ENCODE measurements around the gene TRIM65.

The TRIM65 gene

GRCh38 chr17:75925912-75926311 is 29.2 kb upstream of the TRIM65 start:
- Histone ChIP-seq H3K4me3 (ENCODE audit: low read depth, low read length, poor library complexity, severe bottlenecking) (no peak overlapping the region), H3F3A (ENCODE audit: insufficient read depth, low read length) (no peaks in the 10 kb centered on the region; the same call in 1 of the 2 replicates), H3K79me2 (ENCODE audit: insufficient read depth, low read length) (no peaks in the 10 kb centered on the region), H4K20me1 (ENCODE audit: insufficient read depth, low read length) (no peaks in the 10 kb centered on the region), H3K9ac (ENCODE audit: low read length) (no peak overlapping the region), H3K4me2 (ENCODE audit: low read length) (no peak overlapping the region), H3K27ac (ENCODE audit: low read depth, low read length, poor library complexity, severe bottlenecking) (no peak overlapping the region), H2AFZ (ENCODE audit: low read length) (no peak overlapping the region), H3K27me3 (ENCODE audit: insufficient read depth, low read length) (no peaks in the 10 kb centered on the region), H3K9me2 (ENCODE audit: low read depth, low read length) (no peaks in the 10 kb centered on the region), H3K4me1 (ENCODE audit: insufficient read depth, low read length, severe bottlenecking) (no peaks in the 10 kb centered on the region), H3K36me3 (ENCODE audit: insufficient read depth, low read length) (peaks cover 42% of the 10 kb centered on the region; the same call in 1 of the 2 replicates), H3K9me3 (ENCODE audit: low read length) (no peaks in the 10 kb centered on the region)
- no peak for TF ChIP-seq CTCF (IDR thresholded peaks at IDR 0.05; ENCODE audit: low read length)
- TF ChIP-seq EZH2 (IDR thresholded peaks at IDR 0.05; ENCODE audit: borderline replicate concordance, low read length): no peak

GRCh38 chr17:75925103-75925502 is 28.4 kb upstream of the TRIM65 start:
- H3K9ac ChIP-seq (ENCODE audit: low read length): no peak overlapping the region
- H4K20me1 ChIP-seq (ENCODE audit: insufficient read depth, low read length): no peaks in the 10 kb centered on the region
- no peaks in the 10 kb centered on the region for H3K4me1 ChIP-seq (ENCODE audit: insufficient read depth, low read length, severe bottlenecking)
- no peak overlapping the region for H3K4me2 ChIP-seq (ENCODE audit: low read length)
- TF ChIP-seq EZH2 (IDR thresholded peaks at IDR 0.05; ENCODE audit: borderline replicate concordance, low read length) (no peak), CTCF (IDR thresholded peaks at IDR 0.05; ENCODE audit: low read length) (no peak)
- H3F3A ChIP-seq (ENCODE audit: insufficient read depth, low read length): no peaks in the 10 kb centered on the region; the same call in 1 of the 2 replicates
- no peaks in the 10 kb centered on the region for H3K9me2 ChIP-seq (ENCODE audit: low read depth, low read length)
- no peak overlapping the region for H2AFZ ChIP-seq (ENCODE audit: low read length)
- H3K36me3 ChIP-seq (ENCODE audit: insufficient read depth, low read length): peaks cover 42% of the 10 kb centered on the region; the same call in 1 of the 2 replicates
- H3K4me3 ChIP-seq (ENCODE audit: low read depth, low read length, poor library complexity, severe bottlenecking): no peak overlapping the region
- H3K79me2 ChIP-seq (ENCODE audit: insufficient read depth, low read length): no peaks in the 10 kb centered on the region
- no peaks in the 10 kb centered on the region for H3K27me3 ChIP-seq (ENCODE audit: insufficient read depth, low read length)
- H3K27ac ChIP-seq (ENCODE audit: low read depth, low read length, poor library complexity, severe bottlenecking): no peak overlapping the region
- H3K9me3 ChIP-seq (ENCODE audit: low read length): no peaks in the 10 kb centered on the region

DNA sequence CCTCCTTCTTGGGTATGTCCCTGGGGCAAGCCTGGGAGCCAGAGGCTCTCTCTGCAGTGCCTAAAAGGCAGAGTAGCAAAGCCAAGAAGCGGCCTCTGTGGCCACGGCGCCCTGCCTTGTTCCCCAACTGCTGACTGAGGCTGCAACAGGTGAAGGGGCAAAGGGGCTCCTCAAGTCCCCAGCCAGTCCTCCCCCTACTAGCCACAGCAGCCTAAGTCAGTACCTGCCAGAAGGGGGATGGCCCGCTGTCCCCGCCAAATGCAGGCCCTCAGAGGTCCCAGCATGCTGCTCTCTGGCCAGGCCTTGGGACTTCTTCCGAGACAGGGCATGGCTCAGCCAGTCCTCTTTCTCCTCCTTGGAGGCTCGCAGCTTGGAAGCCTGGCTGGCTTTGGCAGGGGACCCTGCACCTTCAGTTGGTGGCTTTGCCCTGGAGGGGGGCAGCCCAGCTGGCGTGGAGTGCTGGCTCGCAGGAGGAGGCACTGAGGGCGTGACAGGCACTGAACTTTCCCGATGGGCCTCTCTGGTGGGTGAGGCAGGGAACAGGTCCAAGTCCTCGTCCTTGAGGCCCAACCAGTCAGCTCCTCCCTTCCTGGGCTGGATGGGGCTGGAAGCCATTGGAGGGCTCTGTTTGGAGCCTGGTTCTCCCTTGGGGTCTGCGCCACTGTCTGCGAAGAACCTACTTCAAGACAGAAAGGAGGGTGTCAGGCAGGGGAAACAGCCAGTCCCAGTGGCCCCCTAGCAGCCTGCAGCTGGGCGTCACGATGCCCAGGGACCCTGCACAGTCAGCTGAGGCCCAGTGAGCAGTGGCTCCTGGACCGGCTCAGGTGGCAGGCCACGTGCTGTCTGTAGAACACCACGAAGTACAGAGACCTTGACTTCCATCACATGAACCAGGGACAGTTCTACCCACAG is 26.5 kb upstream of the TRIM65 start:
- no peak overlapping the region for H2AFZ ChIP-seq (ENCODE audit: low read length)
- no peaks in the 10 kb centered on the region for H3F3A ChIP-seq (ENCODE audit: insufficient read depth, low read length)
- no peak overlapping the region for H3K4me2 ChIP-seq (ENCODE audit: low read length)
- H3K9ac ChIP-seq (ENCODE audit: low read length): no peak overlapping the region
- no peaks in the 10 kb centered on the region for H3K4me1 ChIP-seq (ENCODE audit: insufficient read depth, low read length, severe bottlenecking)
- no peaks in the 10 kb centered on the region for H3K27me3 ChIP-seq (ENCODE audit: insufficient read depth, low read length)
- no peaks in the 10 kb centered on the region for H4K20me1 ChIP-seq (ENCODE audit: insufficient read depth, low read length)
- no peaks in the 10 kb centered on the region for H3K9me3 ChIP-seq (ENCODE audit: low read length)
- H3K9me2 ChIP-seq (ENCODE audit: low read depth, low read length): no peaks in the 10 kb centered on the region
- TF ChIP-seq EZH2 (IDR thresholded peaks at IDR 0.05; ENCODE audit: borderline replicate concordance, low read length) (no peak), CTCF (IDR thresholded peaks at IDR 0.05; ENCODE audit: low read length) (no peak)
- H3K4me3 ChIP-seq (ENCODE audit: low read depth, low read length, poor library complexity, severe bottlenecking): no peak overlapping the region
- no peak overlapping the region for H3K27ac ChIP-seq (ENCODE audit: low read depth, low read length, poor library complexity, severe bottlenecking)
- H3K79me2 ChIP-seq (ENCODE audit: insufficient read depth, low read length): no peaks in the 10 kb centered on the region
- peaks cover 48% of the 10 kb centered on the region; the same call in 1 of the 2 replicates for H3K36me3 ChIP-seq (ENCODE audit: insufficient read depth, low read length)

Measured in OCI-LY1 (cell line).